ENCODE data around the gene STRN4. TPM values are rescaled to one million over a fixed set of nuclear protein-coding genes. Genes with fewer than 3 reads are reported as not detected.

The STRN4 gene
- total and polyA plus RNA-seq, 2 donors (not counting 3 experiments of a cell fraction or from before 2014, with no cell fraction given) = 116 to 144 TPM

GRCh38 chr19:46720503-46721239 lies 25.6 kb downstream of the STRN4 start:
- CTCF ChIA-PET = interaction anchor here (1.0 to 1.4 kb wide), 2 partner anchors 16 kb away, joined by 3 read pairs; no protein-coding TSS in a partner anchor
- TF ChIP-seq, protein P1, sequence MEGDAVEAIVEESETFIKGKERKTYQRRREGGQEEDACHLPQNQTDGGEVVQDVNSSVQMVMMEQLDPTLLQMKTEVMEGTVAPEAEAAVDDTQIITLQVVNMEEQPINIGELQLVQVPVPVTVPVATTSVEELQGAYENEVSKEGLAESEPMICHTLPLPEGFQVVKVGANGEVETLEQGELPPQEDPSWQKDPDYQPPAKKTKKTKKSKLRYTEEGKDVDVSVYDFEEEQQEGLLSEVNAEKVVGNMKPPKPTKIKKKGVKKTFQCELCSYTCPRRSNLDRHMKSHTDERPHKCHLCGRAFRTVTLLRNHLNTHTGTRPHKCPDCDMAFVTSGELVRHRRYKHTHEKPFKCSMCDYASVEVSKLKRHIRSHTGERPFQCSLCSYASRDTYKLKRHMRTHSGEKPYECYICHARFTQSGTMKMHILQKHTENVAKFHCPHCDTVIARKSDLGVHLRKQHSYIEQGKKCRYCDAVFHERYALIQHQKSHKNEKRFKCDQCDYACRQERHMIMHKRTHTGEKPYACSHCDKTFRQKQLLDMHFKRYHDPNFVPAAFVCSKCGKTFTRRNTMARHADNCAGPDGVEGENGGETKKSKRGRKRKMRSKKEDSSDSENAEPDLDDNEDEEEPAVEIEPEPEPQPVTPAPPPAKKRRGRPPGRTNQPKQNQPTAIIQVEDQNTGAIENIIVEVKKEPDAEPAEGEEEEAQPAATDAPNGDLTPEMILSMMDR (IDR thresholded peaks at IDR 0.05; ENCODE audit: extremely low read depth in 1 of 2, insufficient read depth in 1 of 2, low read depth in 1 of 2, low read length in 2 of 2) = no peak
- TF ChIP-seq POLR2AphosphoS5 (IDR thresholded peaks at IDR 0.05; ENCODE audit: insufficient read depth, low read depth, low read length) (no peak), EZH2 (IDR thresholded peaks at IDR 0.05; ENCODE audit: borderline replicate concordance, low read depth, low read length, severe bottlenecking) (no peak), FOS (IDR thresholded peaks at IDR 0.05; ENCODE audit: borderline replicate concordance, insufficient read depth, low read length) (no peak), JUN (IDR thresholded peaks at IDR 0.05; ENCODE audit: borderline replicate concordance, insufficient read depth, insufficient read length, low read depth) (no peak), POLR2A (IDR thresholded peaks at IDR 0.05; ENCODE audit: low read depth, low read length) (no peak), GATA2 (IDR thresholded peaks at IDR 0.05; ENCODE audit: insufficient read depth, insufficient read length, low read depth, low read length) (no peak), MYC (IDR thresholded peaks at IDR 0.05; ENCODE audit: low read depth, low read length) (no peak)
- TF ChIP-seq, protein P2, sequence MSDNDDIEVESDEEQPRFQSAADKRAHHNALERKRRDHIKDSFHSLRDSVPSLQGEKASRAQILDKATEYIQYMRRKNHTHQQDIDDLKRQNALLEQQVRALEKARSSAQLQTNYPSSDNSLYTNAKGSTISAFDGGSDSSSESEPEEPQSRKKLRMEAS (IDR thresholded peaks at IDR 0.05; ENCODE audit: insufficient read depth, insufficient read length) = no peak
- dilution Hi-C loops (cut with MboI; ENCODE audit: extremely low pct_ligation_motif_present, low sequenced_read_pairs) = no loop called here
- Histone ChIP-seq H3K36me3 (ENCODE audit: control insufficient read depth in 2 of 2, extremely low read depth in 1 of 2, insufficient read depth in 2 of 2, low read length in 2 of 2) (peaks cover 6 to 44% of the 10 kb centered on the region in 2 experiments), H2AFZ (ENCODE audit: low read depth, low read length) (no peak overlapping the region), H3K4me3 (replicated peaks in 1 of 3; ENCODE audit: insufficient read depth in 1 of 3, low read depth in 1 of 3, low read length in 3 of 3) (no peak overlapping the region), H3K27me3 (ENCODE audit: control insufficient read depth in 2 of 2, insufficient read depth in 2 of 2, low read length in 2 of 2) (no peaks in the 10 kb centered on the region), H4K20me1 (replicated peaks; ENCODE audit: control insufficient read depth, extremely low read depth, insufficient read depth, low read length) (no peaks in the 10 kb centered on the region), H3K9me3 (replicated peaks; ENCODE audit: control insufficient read depth, insufficient read depth, low read length) (no peaks in the 10 kb centered on the region), H3K4me2 (ENCODE audit: insufficient read depth, low read length) (no peak overlapping the region), H3K9ac (replicated peaks; ENCODE audit: extremely low read depth, insufficient read depth, low read length) (no peak overlapping the region), H3K4me1 (ENCODE audit: control insufficient read depth, extremely low read depth, insufficient read depth, low read length) (peaks cover 28% of the 10 kb centered on the region), H3K79me2 (ENCODE audit: control insufficient read depth, insufficient read depth, low read length) (peaks cover 12% of the 10 kb centered on the region), H3K9me1 (replicated peaks; ENCODE audit: control insufficient read depth, extremely low read depth, insufficient read depth, low read length) (no peaks in the 10 kb centered on the region), H3K27ac (ENCODE audit: insufficient read depth, low read depth, low read length) (no peak overlapping the region)
- no peak for DNase-seq (ENCODE audit: low read depth, low spot score)
- intact Hi-C loops (cut with micrococcal nuclease) = no loop called here
- POLR2A ChIA-PET = no interaction called here
- no TSS peak for BruUV-seq (replicated peaks)
- FAIRE-seq = no peak
